BLaER1 treated with 17β-estradiol and CSF1 and Interleukin-3, amounts not matched to agents 10 nM and 100 nM (cell line): ENCODE data around the gene C17orf58.
"Not testable (repeated sequence)": the region's sequence is repeated elsewhere in the genome, so short reads cannot be mapped to it uniquely, and the experiment has no call there.

Experiments
- H3K27ac ChIP-seq, 11 experiments: shearing (Covaris generic); formaldehyde crosslinking; 2 replicates each; pipeline ENCODE4 v1.8.1; 2022
- H3K27me3 ChIP-seq, 11 experiments: shearing (Covaris generic); formaldehyde crosslinking; 2 replicates each; pipeline ENCODE4 v1.8.1; 2022
- H3K36me3 ChIP-seq, 11 experiments: shearing (Covaris generic); formaldehyde crosslinking; 2 replicates each; pipeline ENCODE4 v1.8.1; 2022
- H3K4me1 ChIP-seq, 10 experiments: shearing (Covaris generic); formaldehyde crosslinking; 2 replicates each; pipeline ENCODE4 v1.8.1; 2022
- H3K4me2 ChIP-seq, 11 experiments: shearing (Covaris generic); formaldehyde crosslinking; 2 replicates each; pipeline ENCODE4 v1.8.1; 2022
- H3K4me3 ChIP-seq, 10 experiments: shearing (Covaris generic); formaldehyde crosslinking; 2 replicates each; pipeline ENCODE4 v1.8.1; 2022
- H3K9ac ChIP-seq, 11 experiments: shearing (Covaris generic); formaldehyde crosslinking; 2 replicates each; pipeline ENCODE4 v1.8.1; 2022
- H3K9me3 ChIP-seq, 11 experiments: shearing (Covaris generic); formaldehyde crosslinking; replicated peaks in 1 of 11; 2 replicates each; pipeline ENCODE4 v1.8.1; 2022
- H4K20me1 ChIP-seq, 11 experiments: shearing (Covaris generic); formaldehyde crosslinking; 2 replicates each; pipeline ENCODE4 v1.8.1; 2022
- Cebpa-rat ChIP-seq, 11 experiments: shearing (Covaris generic); IDR thresholded peaks; 2 replicates each; pipeline ENCODE4 v1.8.1; 2022

The C17orf58 gene

DNA sequence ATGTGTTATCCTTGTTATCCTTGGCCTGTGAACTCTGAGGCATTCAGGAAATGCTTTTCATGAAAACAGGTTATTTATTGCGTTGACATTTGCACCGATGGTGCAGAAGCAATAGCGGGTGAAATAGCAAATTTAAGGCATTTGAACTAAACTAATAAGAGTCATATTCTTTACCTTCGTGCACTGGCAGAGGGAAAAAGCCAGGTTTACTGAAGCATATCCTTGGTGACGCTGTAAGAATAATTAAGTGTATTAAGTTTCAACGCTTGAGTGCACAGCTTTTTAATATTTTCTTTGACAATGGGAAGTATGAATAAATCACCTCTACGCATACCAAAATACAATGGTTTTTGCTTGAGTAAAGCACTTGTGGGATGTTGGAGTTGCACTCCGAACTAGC, 25.7 kb upstream of the C17orf58 start:
- no peak for TF ChIP-seq Cebpa-rat (IDR thresholded peaks at IDR 0.05)
- no peaks in the 10 kb centered on the region for H4K20me1 ChIP-seq
- no peak overlapping the region for H3K4me3 ChIP-seq
- H3K9me3 ChIP-seq = 0 out of 22 replicates have a peak, but pooled peaks cover 0 to 4% (median 0%) of the 10 kb centered on the region in 11 experiments
- H3K4me2 ChIP-seq = no peak overlapping the region
- H3K27me3 ChIP-seq = no peaks in the 10 kb centered on the region
- H3K9ac ChIP-seq = no peak overlapping the region
- no peak overlapping the region for H3K27ac ChIP-seq
- H3K36me3 ChIP-seq = no peaks in the 10 kb centered on the region
- H3K4me1 ChIP-seq = peaks cover 4 to 19% (median 12%) of the 10 kb centered on the region in 10 experiments; a peak in 15 of 20 replicates

DNA sequence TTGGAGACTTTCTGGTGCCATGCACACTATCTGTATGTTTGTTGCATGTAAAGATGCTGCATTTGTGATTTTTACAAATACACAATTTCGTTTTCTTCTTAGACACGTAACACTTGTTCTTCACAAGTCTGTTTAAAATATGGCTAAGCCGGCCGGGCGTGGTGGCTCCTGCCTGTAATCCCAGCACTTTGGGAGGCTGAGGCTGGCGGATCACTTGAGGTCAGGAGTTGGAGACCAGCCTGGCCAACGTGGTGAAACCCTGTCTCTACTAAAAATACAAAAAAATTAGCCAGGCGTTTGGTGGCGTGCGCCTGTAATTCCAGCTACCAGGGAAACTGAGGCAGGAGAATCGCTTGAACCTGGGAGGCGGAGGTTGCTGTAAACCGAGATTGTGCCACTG, 24.5 kb upstream of the C17orf58 start:
- not testable (repeated sequence) for H3K9me3 ChIP-seq, H4K20me1 ChIP-seq, H3K27me3 ChIP-seq, H3K36me3 ChIP-seq
- Histone ChIP-seq H3K4me1 (peaks cover 4 to 19% (median 12%) of the 10 kb centered on the region in 10 experiments; a peak in 15 of 20 replicates), H3K4me2 (peak overlapping the region; percentile 77 to 96 (median 91)), H3K9ac (peak overlapping the region; percentile 73 to 85 (median 83); a peak in 21 of 22 replicates), H3K27ac (peak overlapping the region in 8 of 11 experiments; percentile 69 to 83 (median 78); a peak in 12 of 22 replicates), H3K4me3 (peak overlapping the region; percentile 61 to 76 (median 68))

DNA sequence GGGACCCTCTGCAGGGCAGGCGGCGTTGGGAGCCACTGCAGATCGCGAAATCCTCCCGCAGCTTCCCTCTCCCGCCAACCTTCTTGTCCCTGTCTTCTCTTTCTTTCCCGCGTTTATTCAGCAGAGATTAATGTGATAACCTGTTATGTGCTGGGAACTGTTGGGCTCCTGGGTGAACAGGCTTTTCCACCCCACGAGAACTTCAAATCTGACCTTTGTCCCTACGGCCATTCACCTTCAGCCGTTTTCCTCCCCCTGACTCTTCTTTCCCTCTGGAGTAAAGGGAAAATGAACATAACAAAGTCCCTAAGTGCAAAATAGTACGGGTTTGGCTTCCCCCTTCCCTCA, 24.1 kb upstream of the C17orf58 start:
- TF ChIP-seq Cebpa-rat (IDR thresholded peaks at IDR 0.05) = no peak
- Histone ChIP-seq H3K36me3 (no peaks in the 10 kb centered on the region), H4K20me1 (no peaks in the 10 kb centered on the region), H3K27ac (peak overlapping the region; percentile 31 to 83 (median 76); a peak in 21 of 22 replicates), H3K27me3 (no peaks in the 10 kb centered on the region), H3K4me2 (peak overlapping the region; percentile 77 to 96 (median 91)), H3K9me3 (no peaks in the 10 kb centered on the region), H3K9ac (peak overlapping the region; percentile 73 to 85 (median 83)), H3K4me1 (peaks cover 4 to 19% (median 12%) of the 10 kb centered on the region in 10 experiments; a peak in 15 of 20 replicates), H3K4me3 (peak overlapping the region; percentile 61 to 76 (median 68))

DNA sequence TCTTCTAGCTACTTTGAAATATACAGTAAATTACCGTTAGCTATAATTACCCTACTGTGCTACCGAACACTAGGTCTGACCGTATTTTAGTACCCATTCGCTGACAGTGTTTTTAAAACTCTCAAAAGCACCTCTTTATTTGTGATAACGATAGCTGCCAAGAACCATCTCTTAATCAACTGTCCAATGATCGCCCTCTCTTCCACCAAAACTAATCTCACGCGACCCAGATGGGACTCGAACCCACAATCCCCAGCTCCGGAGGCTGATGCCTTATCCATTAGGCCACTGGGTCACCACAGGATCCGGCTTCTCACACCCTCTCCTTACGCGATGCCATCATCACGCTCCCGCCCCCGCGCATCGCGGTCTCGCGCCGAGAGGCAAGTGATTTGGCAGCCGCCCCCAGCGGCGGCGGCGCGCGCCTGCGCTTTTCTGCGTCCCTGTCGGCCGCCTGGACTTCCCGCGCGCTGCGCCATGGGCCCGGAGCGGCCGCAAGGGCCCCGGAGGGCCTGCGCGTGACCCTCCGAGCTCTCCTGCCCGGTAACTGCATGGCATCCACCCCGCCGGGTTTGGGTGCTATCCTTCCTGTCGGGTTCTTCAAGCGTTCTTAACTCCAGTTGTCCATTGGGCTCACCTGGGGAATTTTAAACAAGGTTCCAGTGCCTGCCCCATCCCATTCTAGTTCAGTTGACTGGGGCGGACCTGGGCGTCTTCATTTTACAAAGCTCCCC, 23.6 kb upstream of the C17orf58 start:
- TF ChIP-seq Cebpa-rat (IDR thresholded peaks at IDR 0.05) = no peak
- Histone ChIP-seq H3K9me3 (no peaks in the 10 kb centered on the region), H3K4me1 (peaks cover 4 to 19% (median 12%) of the 10 kb centered on the region in 10 experiments; a peak in 15 of 20 replicates), H3K9ac (peak overlapping the region; percentile 73 to 85 (median 83)), H3K36me3 (no peaks in the 10 kb centered on the region), H3K4me2 (peak overlapping the region; percentile 77 to 96 (median 91)), H4K20me1 (no peaks in the 10 kb centered on the region), H3K27ac (peak overlapping the region; percentile 31 to 83 (median 76); a peak in 21 of 22 replicates), H3K4me3 (peak overlapping the region; percentile 61 to 76 (median 68)), H3K27me3 (no peaks in the 10 kb centered on the region)

DNA sequence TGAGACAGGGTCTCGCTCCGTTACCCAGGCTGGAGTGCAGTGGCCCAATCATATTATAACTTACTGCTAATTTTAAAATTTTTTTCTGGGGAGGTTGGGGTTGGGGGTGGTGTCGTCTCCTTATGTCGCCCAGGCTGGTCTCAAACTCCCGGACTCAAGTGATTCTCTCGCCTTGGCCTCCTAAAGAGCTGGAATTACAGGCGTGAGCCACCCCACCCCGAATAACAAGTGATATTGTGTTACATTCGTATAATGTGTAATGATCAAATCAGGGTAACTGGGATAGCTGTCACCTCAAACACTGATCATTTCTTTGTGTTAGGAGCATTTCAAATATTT, 23.0 kb upstream of the C17orf58 start:
- H3K9me3 ChIP-seq = no peaks in the 10 kb centered on the region
- peak overlapping the region; percentile 77 to 96 (median 91); a peak in 19 of 22 replicates for H3K4me2 ChIP-seq
- peaks cover 4 to 19% (median 12%) of the 10 kb centered on the region in 10 experiments; a peak in 15 of 20 replicates for H3K4me1 ChIP-seq
- H3K27ac ChIP-seq = peak overlapping the region in 1 of 11 experiments; percentile 69; a peak in 1 of 22 replicates
- peak overlapping the region in 4 of 11 experiments; percentile 24 to 85 (median 78); a peak in 3 of 22 replicates for H3K9ac ChIP-seq
- TF ChIP-seq Cebpa-rat (IDR thresholded peaks at IDR 0.05) = no peak
- H3K36me3 ChIP-seq = no peaks in the 10 kb centered on the region
- H3K27me3 ChIP-seq = no peaks in the 10 kb centered on the region
- H3K4me3 ChIP-seq = peak overlapping the region in 8 of 10 experiments; percentile 61 to 76 (median 68); a peak in 11 of 20 replicates
- H4K20me1 ChIP-seq = no peaks in the 10 kb centered on the region

DNA sequence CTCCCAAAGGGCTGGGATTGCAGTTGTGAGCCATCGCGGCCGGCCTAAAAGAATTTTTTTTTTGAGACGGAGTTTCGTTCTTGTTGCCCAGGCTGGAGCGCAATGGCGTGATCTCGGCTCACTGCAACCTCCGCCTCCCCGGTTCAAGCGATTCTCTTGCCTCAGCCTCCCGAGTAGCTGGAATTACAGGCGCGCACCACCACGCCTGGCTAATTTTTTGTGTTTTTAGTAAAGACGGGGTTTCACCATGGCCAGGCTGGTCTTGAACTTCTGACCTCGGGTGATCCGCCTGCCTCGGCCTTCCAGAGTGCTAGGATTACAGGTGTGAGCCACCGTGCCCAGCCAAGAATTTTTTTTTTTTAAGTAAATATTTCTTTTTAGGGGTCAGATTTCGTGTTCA, 22.2 kb upstream of the C17orf58 start:
- not testable (repeated sequence) for H3K9me3 ChIP-seq, H3K36me3 ChIP-seq, H3K27ac ChIP-seq, H3K4me3 ChIP-seq, H3K9ac ChIP-seq, H3K4me2 ChIP-seq, H4K20me1 ChIP-seq, H3K27me3 ChIP-seq
- peaks cover 4 to 19% (median 12%) of the 10 kb centered on the region in 10 experiments; a peak in 15 of 20 replicates for H3K4me1 ChIP-seq

DNA sequence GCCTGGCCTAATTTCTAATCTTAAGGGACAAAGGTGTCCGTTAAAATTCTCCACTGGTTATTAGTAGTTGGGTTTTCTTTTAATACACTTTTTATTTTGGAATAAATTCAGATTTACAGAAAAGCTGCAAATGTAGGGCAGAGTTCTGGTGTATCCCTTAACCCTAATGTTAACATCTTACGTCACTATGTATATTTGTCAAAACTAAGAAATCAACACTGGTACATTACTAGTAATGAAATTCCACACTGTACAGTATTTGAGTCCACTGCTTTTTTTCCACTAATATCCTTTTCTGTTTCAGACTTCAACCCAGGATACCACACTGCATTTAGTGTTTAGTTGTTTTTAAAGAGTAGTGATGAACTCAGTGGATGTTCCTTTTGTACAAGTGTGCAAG, 20.6 kb upstream of the C17orf58 start:
- Histone ChIP-seq H3K4me1 (peaks cover 4 to 23% (median 12%) of the 10 kb centered on the region in 10 experiments; a peak in 15 of 20 replicates), H3K4me3 (no peak overlapping the region), H3K27ac (no peak overlapping the region), H4K20me1 (no peaks in the 10 kb centered on the region), H3K9ac (no peak overlapping the region), H3K27me3 (no peaks in the 10 kb centered on the region), H3K9me3 (no peaks in the 10 kb centered on the region), H3K36me3 (no peaks in the 10 kb centered on the region), H3K4me2 (no peak overlapping the region)
- no peak for TF ChIP-seq Cebpa-rat (IDR thresholded peaks at IDR 0.05)

DNA sequence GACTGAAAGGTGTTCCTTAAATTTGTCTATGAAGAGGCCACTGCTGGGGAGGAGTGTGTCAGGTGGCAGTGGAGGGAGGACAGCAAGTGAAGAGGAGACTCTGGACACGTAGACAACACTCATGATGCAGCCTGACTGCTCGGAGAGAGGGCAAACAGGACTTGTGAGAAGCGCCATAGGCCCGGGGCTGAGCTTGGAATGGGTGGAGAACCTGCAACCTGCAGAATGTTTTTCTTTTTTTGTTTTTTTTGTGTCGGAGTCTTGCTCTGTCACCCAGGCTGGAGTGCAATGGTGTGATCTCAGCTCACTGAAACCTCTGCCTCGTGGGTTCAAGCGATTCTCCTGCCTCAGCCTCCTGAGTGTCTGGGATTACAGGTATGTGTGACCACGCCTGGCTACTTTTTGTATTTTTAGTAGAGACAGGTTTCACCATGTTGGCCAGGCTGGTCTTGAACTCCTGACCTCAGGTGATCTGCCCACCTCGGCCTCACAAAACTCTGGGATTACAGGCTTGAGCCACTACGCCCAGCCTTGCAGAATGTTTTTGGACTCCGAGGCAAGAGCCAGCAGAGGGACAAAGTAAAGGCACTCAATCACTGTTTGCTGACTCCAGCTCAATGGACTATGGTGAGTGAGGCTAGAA, 18.9 kb upstream of the C17orf58 start:
- Histone ChIP-seq H4K20me1 (no peaks in the 10 kb centered on the region), H3K4me3 (no peak overlapping the region), H3K9me3 (no peaks in the 10 kb centered on the region), H3K9ac (no peak overlapping the region), H3K4me1 (peaks cover under 1 to 14% (median 6%) of the 10 kb centered on the region in 10 experiments; a peak in 12 of 20 replicates), H3K4me2 (no peak overlapping the region), H3K27ac (no peak overlapping the region), H3K27me3 (no peaks in the 10 kb centered on the region), H3K36me3 (no peaks in the 10 kb centered on the region)
- TF ChIP-seq Cebpa-rat (IDR thresholded peaks at IDR 0.05) = no peak

DNA sequence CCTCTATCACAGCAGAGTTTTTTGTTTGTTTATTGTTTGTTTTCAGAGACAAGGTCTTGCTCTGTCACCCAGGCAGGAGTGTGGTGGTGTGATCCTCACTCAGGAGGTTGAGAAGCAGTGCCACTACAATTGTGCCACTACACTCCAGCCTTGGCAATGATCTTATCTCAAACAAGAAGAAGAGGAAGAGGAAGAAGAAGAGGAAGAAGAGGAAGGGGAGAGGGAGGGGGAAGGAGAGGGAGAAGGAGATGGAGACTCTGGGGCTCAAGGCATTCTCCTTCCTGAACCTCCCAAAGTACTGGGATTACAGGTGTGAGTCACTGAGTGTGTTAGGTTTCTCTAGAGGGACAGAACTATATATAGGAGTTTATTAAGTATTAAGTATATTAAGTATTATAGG, 17.1 kb upstream of the C17orf58 start:
- H3K9ac ChIP-seq = no peak overlapping the region
- no peak for TF ChIP-seq Cebpa-rat (IDR thresholded peaks at IDR 0.05)
- H3K4me3 ChIP-seq = no peak overlapping the region
- H3K36me3 ChIP-seq = no peaks in the 10 kb centered on the region
- no peaks in the 10 kb centered on the region for H3K9me3 ChIP-seq
- H3K4me1 ChIP-seq = peaks cover 0 to 7% (median 2%) of the 10 kb centered on the region in 10 experiments; a peak in 9 of 20 replicates
- peak overlapping the region in 2 of 11 experiments; percentile 5 to 17; a peak in 1 of 22 replicates for H3K4me2 ChIP-seq
- no peak overlapping the region for H3K27ac ChIP-seq
- H3K27me3 ChIP-seq = no peaks in the 10 kb centered on the region
- H4K20me1 ChIP-seq = no peaks in the 10 kb centered on the region
